Ovary (tissue), 3 donors: ENCODE measurements around the gene PTPN1.

Experiments
- EP300 ChIP-seq: sonication (generic); formaldehyde crosslinking; IDR thresholded peaks from one replicate; pipeline ENCODE4 v1.6.1; 2017; ENCODE audit warnings: antibody characterized with exemption
- POLR2A ChIP-seq: fragments of 450-650 bp; IDR thresholded peaks from one replicate; pipeline ENCODE4 v1.6.1; 2017; ENCODE audit warnings: antibody characterized with exemption, mild to moderate bottlenecking, moderate library complexity
- TF ChIP-seq, protein P1 (sequence below), 3 donors: fragments of 450-650 bp in 2 of 3; fragments of 200-600 bp in 1 of 3; IDR thresholded peaks; one replicate each; pipeline versions ENCODE4 v1.5.1 to v1.8.0; 2016 to 2022; ENCODE audit warnings: antibody characterized with exemption in 3 of 3, mild to moderate bottlenecking in 1 of 3
- donor health status: DM: no; HTN: no; CAD: no.

DNA sequence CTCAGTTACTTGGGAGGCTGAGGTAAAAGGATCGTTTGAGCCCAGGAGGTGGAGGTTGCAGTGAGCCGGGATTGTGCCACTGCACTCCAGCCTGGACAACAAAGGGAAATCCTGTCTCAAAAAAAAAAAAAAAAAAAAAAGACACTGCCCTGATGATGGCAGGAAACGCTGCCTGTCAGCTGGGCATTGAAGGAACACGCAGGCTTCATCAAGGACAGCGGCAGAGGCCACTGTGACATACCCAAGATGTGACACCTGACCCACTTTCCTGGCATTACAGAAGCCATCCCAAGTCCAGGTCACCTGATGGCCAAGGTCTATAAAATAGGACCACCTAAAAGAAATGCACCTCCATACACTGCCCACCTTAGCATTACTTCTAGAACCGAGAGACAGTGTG, 105.2 kb downstream of the PTPN1 start:
- TF ChIP-seq, protein P1, sequence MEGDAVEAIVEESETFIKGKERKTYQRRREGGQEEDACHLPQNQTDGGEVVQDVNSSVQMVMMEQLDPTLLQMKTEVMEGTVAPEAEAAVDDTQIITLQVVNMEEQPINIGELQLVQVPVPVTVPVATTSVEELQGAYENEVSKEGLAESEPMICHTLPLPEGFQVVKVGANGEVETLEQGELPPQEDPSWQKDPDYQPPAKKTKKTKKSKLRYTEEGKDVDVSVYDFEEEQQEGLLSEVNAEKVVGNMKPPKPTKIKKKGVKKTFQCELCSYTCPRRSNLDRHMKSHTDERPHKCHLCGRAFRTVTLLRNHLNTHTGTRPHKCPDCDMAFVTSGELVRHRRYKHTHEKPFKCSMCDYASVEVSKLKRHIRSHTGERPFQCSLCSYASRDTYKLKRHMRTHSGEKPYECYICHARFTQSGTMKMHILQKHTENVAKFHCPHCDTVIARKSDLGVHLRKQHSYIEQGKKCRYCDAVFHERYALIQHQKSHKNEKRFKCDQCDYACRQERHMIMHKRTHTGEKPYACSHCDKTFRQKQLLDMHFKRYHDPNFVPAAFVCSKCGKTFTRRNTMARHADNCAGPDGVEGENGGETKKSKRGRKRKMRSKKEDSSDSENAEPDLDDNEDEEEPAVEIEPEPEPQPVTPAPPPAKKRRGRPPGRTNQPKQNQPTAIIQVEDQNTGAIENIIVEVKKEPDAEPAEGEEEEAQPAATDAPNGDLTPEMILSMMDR (IDR thresholded peaks at IDR 0.05) = no peak
- TF ChIP-seq POLR2A = no peak
- TF ChIP-seq EP300 = no peak
